Erythroblast (primary cell): ENCODE results near the gene ACADL.

Experiments used
- DNase-seq, 2 experiments: peaks; one replicate each; lab custom pipeline; 2025; lab: John Stamatoyannopoulos, UW
- GATA1 ChIP-seq: IDR thresholded peaks from 2 replicates; pipeline ENCODE4 v1.6.1; 2011; ENCODE audit warnings: low read depth, mild to moderate bottlenecking, control low read depth, low read length, moderate library complexity
- POLR2A ChIP-seq: IDR thresholded peaks from 2 replicates; pipeline ENCODE4 v1.6.1; 2011; ENCODE audit warnings: mild to moderate bottlenecking, low read length

The ACADL gene

GRCh38 chr2:210170446-210171303 is 54.6 kb downstream of the ACADL start:
- TF ChIP-seq POLR2A: peak; percentile 82
- no peak for TF ChIP-seq GATA1
- peak; percentile 96 to 98 for DNase-seq

- TF ChIP-seq POLR2A: no peak
- TF ChIP-seq GATA1: no peak
- DNase-seq: no peak
Observed at GRCh38 chr2:210170196-210170445, 55.1 kb downstream of the ACADL start.

DNA sequence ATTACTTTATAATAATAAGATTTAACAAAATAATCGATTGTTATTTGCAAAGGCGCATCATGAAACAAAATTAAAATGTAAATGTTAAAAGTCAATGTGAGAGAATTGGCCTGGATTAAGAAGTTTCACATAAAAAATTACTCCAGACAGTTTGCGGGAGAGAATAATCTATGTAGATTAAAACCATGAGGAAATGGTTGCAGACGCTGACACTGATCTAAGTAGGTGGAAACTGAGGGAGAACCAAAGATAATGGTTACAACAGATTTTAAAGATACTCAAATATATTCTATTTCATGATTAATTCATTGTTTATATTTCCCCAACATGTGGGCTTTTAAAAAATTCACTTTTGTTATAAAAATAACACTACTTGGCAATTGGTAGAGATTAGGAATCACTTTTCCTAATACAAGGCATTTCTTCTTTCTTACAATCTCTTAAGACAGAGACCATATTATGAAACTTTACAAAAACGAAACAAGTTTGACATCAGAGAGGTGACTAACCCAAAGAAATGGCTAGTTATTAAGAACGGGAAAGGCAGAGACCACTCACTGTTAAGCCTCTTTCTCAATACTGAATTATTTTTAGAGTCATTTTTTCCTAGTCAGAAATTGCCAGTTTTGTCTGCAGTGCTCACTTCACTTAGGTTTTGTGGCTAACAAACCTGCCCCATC is 55.6 kb downstream of the ACADL start:
- peak; percentile 56 to 72 for DNase-seq

DNA sequence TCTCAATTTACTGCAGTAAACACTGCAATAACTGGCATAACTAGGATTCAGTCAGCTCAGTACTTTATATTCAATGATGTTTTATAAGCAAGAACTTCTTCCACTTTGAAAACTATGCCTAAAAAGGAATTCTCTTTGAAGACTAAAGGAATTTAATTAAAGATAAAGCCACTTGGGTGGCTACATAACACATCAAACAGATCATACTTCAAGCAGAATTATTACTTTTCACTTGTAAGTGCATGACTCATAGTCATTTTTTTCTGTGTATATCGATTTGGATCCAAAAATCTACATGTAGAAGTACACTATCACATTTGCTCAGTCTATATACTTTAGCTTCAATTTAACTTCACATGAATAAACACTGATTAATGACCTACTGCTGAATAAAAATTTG is 58.0 kb downstream of the ACADL start:
- peak in 1 of 2 experiments; percentile 25 for DNase-seq
- TF ChIP-seq GATA1: no peak
- no peak for TF ChIP-seq POLR2A

More for the DNA sequence above, 55.6 kb downstream of the ACADL start:
- TF ChIP-seq POLR2A (no peak), GATA1 (no peak)

DNA sequence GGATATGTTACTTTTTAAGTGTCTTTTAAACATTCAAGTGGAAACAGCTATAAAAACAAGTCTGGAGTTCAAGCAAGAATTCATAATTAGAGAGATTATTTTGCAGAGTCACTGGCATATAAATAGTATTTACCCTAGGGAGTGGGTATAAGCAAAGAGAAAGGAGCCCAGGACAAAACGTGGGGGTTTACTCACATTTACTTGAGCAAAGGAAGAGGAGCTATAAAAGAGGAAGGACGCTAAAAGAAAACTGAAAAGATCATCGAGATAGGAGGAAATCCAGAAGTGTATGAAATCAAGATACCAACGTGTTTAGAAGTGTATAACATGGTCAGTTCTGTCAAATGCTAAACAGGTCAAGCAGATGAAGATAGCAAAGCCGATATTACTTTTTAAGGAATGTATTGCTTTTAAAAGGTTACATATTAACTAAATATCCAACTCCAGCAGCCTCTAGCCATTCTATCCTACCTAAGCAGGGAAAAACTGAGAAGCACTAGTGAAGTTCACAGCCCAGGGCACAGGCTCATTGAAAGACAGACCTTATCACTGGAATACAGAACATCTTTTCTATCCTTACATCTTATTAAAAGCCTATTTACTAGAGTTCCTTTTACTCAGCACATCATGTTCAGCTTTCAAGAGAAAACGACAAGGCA is 62.7 kb downstream of the ACADL start:
- TF ChIP-seq GATA1 (no peak), POLR2A (no peak)

GRCh38 chr2:210159059-210159458 is 66.2 kb downstream of the ACADL start:
- TF ChIP-seq GATA1: no peak
- TF ChIP-seq POLR2A: no peak
- DNase-seq: no peak

More for the DNA sequence above, 62.7 kb downstream of the ACADL start:
- DNase-seq: no peak

GRCh38 chr2:210158236-210158635 is 67.0 kb downstream of the ACADL start:
- TF ChIP-seq GATA1 (no peak), POLR2A (no peak)

GRCh38 chr2:210157526-210157925 is 67.7 kb downstream of the ACADL start:
- no peak for DNase-seq
- TF ChIP-seq POLR2A (no peak), GATA1 (no peak)

More at GRCh38 chr2:210158236-210158635, 67.0 kb downstream of the ACADL start:
- no peak for DNase-seq

DNA sequence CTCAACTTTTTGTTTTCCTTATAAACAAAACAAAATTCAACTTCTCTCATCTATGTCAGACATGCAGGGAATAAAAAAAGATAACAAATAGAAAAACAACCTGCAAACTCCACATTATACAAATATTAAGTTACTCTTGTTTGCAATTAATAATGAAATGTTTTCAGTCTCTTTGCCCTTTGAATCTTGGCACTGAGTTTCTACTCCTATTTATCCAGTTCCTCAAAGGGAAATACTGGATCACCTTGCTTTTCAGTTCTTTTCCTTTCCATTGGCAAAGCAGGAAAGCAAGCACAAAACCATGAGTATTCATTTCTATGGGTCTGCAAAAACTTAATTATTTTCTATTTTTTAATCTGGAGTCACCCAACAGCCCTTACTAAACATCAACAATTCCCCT is 77.6 kb downstream of the ACADL start:
- TF ChIP-seq GATA1 (no peak), POLR2A (no peak)
- no peak for DNase-seq
